HS-27A (cell line): Measurements from ENCODE around the gene SHANK3.
"Not testable (repeated sequence)": the region's sequence is repeated elsewhere in the genome, so short reads cannot be mapped to it uniquely, and the experiment has no call there.

Experiments
- DNase-seq: peaks from one replicate; pipeline ENCODE4 v3.0.0-alpha.2; 2012; ENCODE audit warnings: low read depth, missing footprints

Gene SHANK3

GRCh38 chr22:50672471-50673230 lies at the start of gene SHANK3:
TSS of gene SHANK3 (plus strand) at chr22:50672823.
- DNase-seq = no peak

- DNase-seq = no peak
Observed at GRCh38 chr22:50624347-50625130, 48.1 kb upstream of the SHANK3 start.

GRCh38 chr22:50625131-50625567 lies 47.5 kb upstream of the SHANK3 start:
- DNase-seq = no peak

GRCh38 chr22:50625568-50626313 lies 46.9 kb upstream of the SHANK3 start:
- no peak for DNase-seq

GRCh38 chr22:50626314-50626849 lies 46.2 kb upstream of the SHANK3 start:
- DNase-seq = no peak

GRCh38 chr22:50626850-50627641 lies 45.6 kb upstream of the SHANK3 start:
- no peak for DNase-seq

GRCh38 chr22:50627642-50628542 lies 44.7 kb upstream of the SHANK3 start, which contains the start of gene ARSA:
TSS of gene ARSA (minus strand) at chr22:50628152. CDS start at chr22:50627779, 373 bp downstream.
- peak; percentile 30 for DNase-seq

- no peak for DNase-seq
Observed at GRCh38 chr22:50628543-50629134, 44.0 kb upstream of the SHANK3 start.

- DNase-seq = no peak
Observed at GRCh38 chr22:50630376-50630775, 42.2 kb upstream of the SHANK3 start.

GRCh38 chr22:50633086-50633485 lies 39.5 kb upstream of the SHANK3 start:
- DNase-seq = no peak

- DNase-seq = no peak
Observed at GRCh38 chr22:50633771-50634170, 38.9 kb upstream of the SHANK3 start.

- no peak for DNase-seq
Observed at GRCh38 chr22:50635591-50635990, 37.0 kb upstream of the SHANK3 start.

- DNase-seq = not testable (repeated sequence)
Observed at GRCh38 chr22:50640296-50640695, 32.3 kb upstream of the SHANK3 start.

GRCh38 chr22:50640857-50641647 lies 31.6 kb upstream of the SHANK3 start:
- no peak for DNase-seq

GRCh38 chr22:50641696-50642607 lies 30.7 kb upstream of the SHANK3 start:
- DNase-seq = no peak

GRCh38 chr22:50643021-50643820 lies 29.4 kb upstream of the SHANK3 start:
- not testable (repeated sequence) for DNase-seq

- DNase-seq = not testable (repeated sequence)
Observed at GRCh38 chr22:50643821-50644101, 28.9 kb upstream of the SHANK3 start.
